ENCODE measurements around the gene CD63. TPM values are rescaled to one million over a fixed set of nuclear protein-coding genes. Genes with fewer than 3 reads are reported as not detected.

Gene CD63
- total and polyA plus RNA-seq, 2 of the 13 experiments (the other 11 are each of a cell fraction or from before 2014, with no cell fraction given), result 234 to 277 TPM

GRCh38 chr12:55732288-55732687 lies 3.5 kb upstream of the CD63 start:
- no TSS peak for BruUV-seq (replicated peaks)
- in situ Hi-C loops (cut with HindIII; ENCODE audit: extremely low pct_ligation_motif_present, low pct_unique_long_range_greater_than_20kb) (no loop called here), intact Hi-C loops (cut with micrococcal nuclease; ENCODE audit: unreplicated experiment) (no loop called here)
- WGBS (ENCODE audit: low lambda C conversion rate), result 61% methylated on average over 3 of the region's 4 CpGs
- Histone ChIP-seq H3K27me3 (ENCODE audit: control insufficient read depth in 1 of 2, insufficient read depth in 2 of 2, low read length in 2 of 2) (no peaks in the 10 kb centered on the region; a peak in 1 of 5 replicates), H3K4me2 (ENCODE audit: low read depth, low read length) (no peak overlapping the region), H3K79me2 (ENCODE audit: insufficient read depth, low read length) (peaks cover 9% of the 10 kb centered on the region), H3K4me1 (ENCODE audit: insufficient read depth, low read length) (peaks cover 29% of the 10 kb centered on the region), H4K20me1 (ENCODE audit: insufficient read depth, low read length) (0 out of 2 replicates have a peak, but pooled peaks cover 5% of the 10 kb centered on the region), H3K4me3 (replicated peaks in 1 of 3; ENCODE audit: insufficient read depth in 1 of 3, low read depth in 2 of 3, low read length in 3 of 3) (no peak overlapping the region), H3K27ac (ENCODE audit: extremely low read length, insufficient read depth, low read length) (no peak overlapping the region), H3K9ac (ENCODE audit: insufficient read depth, low read depth, low read length) (no peak overlapping the region), H3K9me3 (ENCODE audit: low read length) (no peaks in the 10 kb centered on the region), H3K36me3 (replicated peaks in 1 of 2; ENCODE audit: control insufficient read depth in 1 of 2, insufficient read depth in 2 of 2, low read length in 2 of 2) (no peaks in the 10 kb centered on the region), H2AFZ (ENCODE audit: low read length) (no peak overlapping the region)
- ChIA-PET POLR2A (no interaction called here), CTCF (ENCODE audit: low intra/inter-chr PET ratio, low total read pairs) (no interaction called here)
- DNase-seq (ENCODE audit: low spot score) (no peak), ATAC-seq (no peak), FAIRE-seq (no peak)
- TF ChIP-seq ZFY (CRISPR knock-in tag; IDR thresholded peaks at IDR 0.05) (no peak), CEBPB (IDR thresholded peaks at IDR 0.05; ENCODE audit: borderline replicate concordance, low read depth, low read length) (no peak), MBNL3 (CRISPR knock-in tag; conservative IDR thresholded peaks at IDR 0.05) (no peak), ZNF460 (CRISPR knock-in tag; IDR thresholded peaks at IDR 0.05; ENCODE audit: borderline replicate concordance) (no peak), MAX (IDR thresholded peaks at IDR 0.05) (no peak), ZZZ3 (CRISPR knock-in tag; IDR thresholded peaks at IDR 0.05; ENCODE audit: borderline replicate concordance) (no peak), GATAD2A (CRISPR knock-in tag; IDR thresholded peaks at IDR 0.05) (no peak), SMYD3 (CRISPR knock-in tag; IDR thresholded peaks at IDR 0.05) (no peak), KLF15 (CRISPR knock-in tag; IDR thresholded peaks at IDR 0.05; ENCODE audit: borderline replicate concordance) (no peak), ZNF724P (CRISPR knock-in tag; IDR thresholded peaks at IDR 0.05; ENCODE audit: borderline replicate concordance) (no peak), ZBTB34 (CRISPR knock-in tag; IDR thresholded peaks at IDR 0.05) (no peak), ZNF773 (CRISPR knock-in tag; IDR thresholded peaks at IDR 0.05; ENCODE audit: borderline replicate concordance) (no peak), PRDM4 (CRISPR knock-in tag; IDR thresholded peaks at IDR 0.05; ENCODE audit: borderline replicate concordance) (no peak), ZNF329 (CRISPR knock-in tag; IDR thresholded peaks at IDR 0.05; ENCODE audit: low read depth) (no peak), ZBED4 (CRISPR knock-in tag; IDR thresholded peaks at IDR 0.05; ENCODE audit: borderline replicate concordance) (no peak)
- TF ChIP-seq, protein P1, sequence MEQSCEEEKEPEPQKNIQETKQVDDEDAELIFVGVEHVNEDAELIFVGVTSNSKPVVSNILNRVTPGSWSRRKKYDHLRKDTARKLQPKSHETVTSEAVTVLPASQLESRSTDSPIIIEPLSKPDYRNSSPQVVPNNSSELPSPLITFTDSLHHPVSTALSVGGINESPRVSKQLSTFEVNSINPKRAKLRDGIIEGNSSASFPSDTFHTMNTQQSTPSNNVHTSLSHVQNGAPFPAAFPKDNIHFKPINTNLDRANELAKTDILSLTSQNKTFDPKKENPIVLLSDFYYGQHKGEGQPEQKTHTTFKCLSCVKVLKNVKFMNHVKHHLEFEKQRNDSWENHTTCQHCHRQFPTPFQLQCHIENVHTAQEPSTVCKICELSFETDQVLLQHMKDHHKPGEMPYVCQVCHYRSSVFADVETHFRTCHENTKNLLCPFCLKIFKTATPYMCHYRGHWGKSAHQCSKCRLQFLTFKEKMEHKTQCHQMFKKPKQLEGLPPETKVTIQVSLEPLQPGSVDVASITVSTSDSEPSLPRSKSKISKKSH (CRISPR knock-in tag; IDR thresholded peaks at IDR 0.05; ENCODE audit: borderline replicate concordance), result no peak

Data from HepG2 (cell line).